Body of pancreas (tissue), 4 donors: Measurements from ENCODE around the gene ROR1. TPM values are rescaled to one million over a fixed set of nuclear protein-coding genes. Genes with fewer than 3 reads are reported as not detected.

ENCODE experiments used
- ATAC-seq: fragments of 150-250 bp; one replicate; pipeline ENCODE4 v1.9.1; 2016
- DNase-seq, 4 donors: peaks; one replicate each; pipeline ENCODE4 v3.0.0-alpha.2; 2019
- H3K27ac ChIP-seq, 4 donors: fragments of 200-600 bp; sonication (generic); 1 replicate in 3 of 4; 2 replicates in 1 of 4; pipeline versions ENCODE4 v1.5.1 to v1.6.1; 2016 to 2019; ENCODE audit warnings: mild to moderate bottlenecking in 1 of 4, mixed read lengths in 1 of 4, moderate library complexity in 1 of 4
- H3K27me3 ChIP-seq, 2 donors: fragments of 200-600 bp; sonication (generic); one replicate each; pipeline ENCODE4 v1.6.0; 2016; ENCODE audit warnings: mild to moderate bottlenecking in 1 of 2
- H3K36me3 ChIP-seq, 2 donors: fragments of 200-600 bp; sonication (generic); replicated peaks in 1 of 2; 2 replicates each; pipeline ENCODE4 v1.5.1; 2016; ENCODE audit warnings: low read depth in 2 of 2; ENCODE audit not compliant: insufficient read depth in 1 of 2
- H3K4me1 ChIP-seq: fragments of 200-600 bp; sonication (generic); one replicate; pipeline ENCODE4 v1.6.0; 2016
- H3K4me3 ChIP-seq, 2 donors: fragments of 200-600 bp; sonication (generic); 1 replicate in 1 of 2; 2 replicates in 1 of 2; pipeline ENCODE4 v1.5.1; 2016 to 2019
- H3K9me3 ChIP-seq, 3 donors: fragments of 200-600 bp; sonication (generic); 1 replicate in 2 of 3; 2 replicates in 1 of 3; pipeline ENCODE4 v1.5.1; 2016
- POLR2A ChIP-seq, 3 donors: fragments of 450-650 bp; IDR thresholded peaks; one replicate each; pipeline ENCODE4 v1.6.1; 2016; ENCODE audit warnings: antibody characterized with exemption in 3 of 3, mild to moderate bottlenecking in 2 of 3
- WGBS, 2 donors: methylation state at CpG; one replicate each; pipeline ENCODE4 v1.1.5; 2017; 5-methylcytosine and 5-hydroxymethylcytosine counted together
- intact Hi-C: fragments of 100-400 bp; cut with DNase I; formaldehyde crosslinking; loops from one replicate; pipeline ENCODE4 v1.15.1; 2023
- total RNA-seq, 2 donors: library from RNA; depleted of rRNA; stranded (reverse); fragments of >200 nt; gene quantifications; one replicate each; pipeline ENCODE4 v1.1.0, GENCODE V29; 2016
- TF ChIP-seq, protein P1 (sequence below), 7 experiments: fragments of 450-650 bp in 4 of 7; fragments of 200-600 bp in 3 of 7; sonication (generic) in 3 of 7; IDR thresholded peaks; one replicate each; pipeline ENCODE4 v1.5.1; 2016 to 2019; ENCODE audit warnings: antibody characterized with exemption in 7 of 7

The ROR1 gene
- total RNA-seq, 2 donors from 2014 or later = 26.7 to 56.0 TPM

GRCh38 chr1:63730211-63730610 is 43.6 kb upstream of the ROR1 start:
- TF ChIP-seq POLR2A (IDR thresholded peaks at IDR 0.05) = no peak
- TF ChIP-seq, protein P1, sequence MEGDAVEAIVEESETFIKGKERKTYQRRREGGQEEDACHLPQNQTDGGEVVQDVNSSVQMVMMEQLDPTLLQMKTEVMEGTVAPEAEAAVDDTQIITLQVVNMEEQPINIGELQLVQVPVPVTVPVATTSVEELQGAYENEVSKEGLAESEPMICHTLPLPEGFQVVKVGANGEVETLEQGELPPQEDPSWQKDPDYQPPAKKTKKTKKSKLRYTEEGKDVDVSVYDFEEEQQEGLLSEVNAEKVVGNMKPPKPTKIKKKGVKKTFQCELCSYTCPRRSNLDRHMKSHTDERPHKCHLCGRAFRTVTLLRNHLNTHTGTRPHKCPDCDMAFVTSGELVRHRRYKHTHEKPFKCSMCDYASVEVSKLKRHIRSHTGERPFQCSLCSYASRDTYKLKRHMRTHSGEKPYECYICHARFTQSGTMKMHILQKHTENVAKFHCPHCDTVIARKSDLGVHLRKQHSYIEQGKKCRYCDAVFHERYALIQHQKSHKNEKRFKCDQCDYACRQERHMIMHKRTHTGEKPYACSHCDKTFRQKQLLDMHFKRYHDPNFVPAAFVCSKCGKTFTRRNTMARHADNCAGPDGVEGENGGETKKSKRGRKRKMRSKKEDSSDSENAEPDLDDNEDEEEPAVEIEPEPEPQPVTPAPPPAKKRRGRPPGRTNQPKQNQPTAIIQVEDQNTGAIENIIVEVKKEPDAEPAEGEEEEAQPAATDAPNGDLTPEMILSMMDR (IDR thresholded peaks at IDR 0.05) = no peak
- WGBS, 2 donors = 55 to 76% methylated on average over 4 of the region's 4 CpGs

GRCh38 chr1:63731117-63732043 is 42.4 kb upstream of the ROR1 start:
- H3K27ac ChIP-seq = no peak overlapping the region
- no peaks in the 10 kb centered on the region for H3K27me3 ChIP-seq
- DNase-seq (peak in 1 of 4 donors; percentile 10), ATAC-seq (no peak)
- intact Hi-C loops = no loop called here
- TF ChIP-seq, protein P1 (IDR thresholded peaks at IDR 0.05) = no peak
- no peak for TF ChIP-seq POLR2A (IDR thresholded peaks at IDR 0.05)
- 79 to 90% methylated on average over 9 of the region's 9 CpGs for WGBS, 2 donors
- H3K4me3 ChIP-seq = no peak overlapping the region
- no peaks in the 10 kb centered on the region for H3K36me3 ChIP-seq
- H3K4me1 ChIP-seq = no peaks in the 10 kb centered on the region
- no peaks in the 10 kb centered on the region for H3K9me3 ChIP-seq

More at GRCh38 chr1:63730211-63730610, 43.6 kb upstream of the ROR1 start:
- intact Hi-C loops = no loop called here
- no peak for DNase-seq
- Histone ChIP-seq H3K9me3 (no peaks in the 10 kb centered on the region), H3K4me3 (no peak overlapping the region), H3K4me1 (no peaks in the 10 kb centered on the region), H3K36me3 (no peaks in the 10 kb centered on the region), H3K27ac (no peak overlapping the region), H3K27me3 (no peaks in the 10 kb centered on the region)
- no peak for ATAC-seq

GRCh38 chr1:63732666-63733065 is 41.2 kb upstream of the ROR1 start:
- ATAC-seq = no peak
- H3K36me3 ChIP-seq = no peaks in the 10 kb centered on the region
- no peaks in the 10 kb centered on the region for H3K9me3 ChIP-seq
- no peak overlapping the region for H3K4me3 ChIP-seq
- H3K27ac ChIP-seq = no peak overlapping the region
- TF ChIP-seq, protein P1 (IDR thresholded peaks at IDR 0.05) = no peak
- TF ChIP-seq POLR2A (IDR thresholded peaks at IDR 0.05) = no peak
- intact Hi-C loops = no loop called here
- DNase-seq = no peak
- H3K4me1 ChIP-seq = no peaks in the 10 kb centered on the region
- no peaks in the 10 kb centered on the region for H3K27me3 ChIP-seq
- 78 to 93% methylated on average over 1 of the region's 1 CpG for WGBS, 2 donors

GRCh38 chr1:63738772-63739171 is 35.0 kb upstream of the ROR1 start:
- Histone ChIP-seq H3K36me3 (no peaks in the 10 kb centered on the region), H3K9me3 (no peaks in the 10 kb centered on the region), H3K27ac (no peak overlapping the region), H3K27me3 (no peaks in the 10 kb centered on the region), H3K4me3 (no peak overlapping the region), H3K4me1 (no peaks in the 10 kb centered on the region)
- no peak for DNase-seq
- 73 to 74% methylated on average over 1 of the region's 1 CpG for WGBS, 2 donors
- TF ChIP-seq POLR2A (IDR thresholded peaks at IDR 0.05) = no peak
- TF ChIP-seq, protein P1 (IDR thresholded peaks at IDR 0.05) = no peak
- intact Hi-C loops = no loop called here
- no peak for ATAC-seq
